GM18861 (cell line): ENCODE data around the gene DLK1.

ENCODE experiments used
- ATAC-seq: cut with Tn5 transposase; IDR thresholded peaks from one replicate; pipeline ENCODE4 v1.9.1; 2021; ENCODE audit not compliant: unreplicated experiment

Gene DLK1

GRCh38 chr14:100692859-100693558, 33.7 kb upstream of the DLK1 start:
- no peak for ATAC-seq

DNA sequence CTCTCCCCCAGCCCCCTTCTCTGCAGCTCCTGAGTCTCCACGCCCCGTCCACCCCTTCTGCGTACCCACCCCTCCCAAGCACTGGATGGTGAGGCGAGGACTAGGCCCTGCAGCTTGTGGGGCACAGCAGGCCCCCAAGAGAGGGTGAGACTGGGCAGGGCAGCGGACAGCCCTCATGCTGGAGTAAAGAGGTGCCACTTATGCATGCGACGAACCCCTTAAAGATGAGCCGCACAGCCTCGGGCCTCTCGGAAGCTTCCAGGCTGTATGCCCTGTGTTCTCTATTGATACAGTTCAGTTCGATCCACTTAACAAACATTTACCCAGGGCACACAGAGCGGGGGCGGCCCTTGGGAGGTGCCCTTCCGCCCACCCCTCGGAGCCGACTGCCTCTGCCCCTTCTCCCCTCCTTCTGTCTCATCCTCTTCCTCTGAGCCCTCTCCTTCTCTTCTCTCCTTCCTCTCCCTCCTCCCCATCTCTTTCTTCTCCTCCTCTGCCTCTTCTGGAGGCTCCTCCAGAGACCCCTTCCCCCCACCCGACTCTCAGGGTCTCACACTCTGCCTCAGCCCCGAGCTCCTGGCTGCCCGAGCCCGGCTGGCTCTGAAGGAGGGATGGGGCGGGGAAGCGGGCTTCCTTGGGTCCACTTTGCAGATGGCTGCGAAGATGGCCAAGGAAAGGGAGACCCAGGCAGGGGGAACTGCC, 32.7 kb upstream of the DLK1 start:
- no peak for ATAC-seq

- no peak for ATAC-seq
Measured at GRCh38 chr14:100694579-100695422, 31.9 kb upstream of the DLK1 start.

- ATAC-seq = no peak
Measured at GRCh38 chr14:100695423-100695738, 31.3 kb upstream of the DLK1 start.

GRCh38 chr14:100696008-100696407, 30.7 kb upstream of the DLK1 start:
- no peak for ATAC-seq

DNA sequence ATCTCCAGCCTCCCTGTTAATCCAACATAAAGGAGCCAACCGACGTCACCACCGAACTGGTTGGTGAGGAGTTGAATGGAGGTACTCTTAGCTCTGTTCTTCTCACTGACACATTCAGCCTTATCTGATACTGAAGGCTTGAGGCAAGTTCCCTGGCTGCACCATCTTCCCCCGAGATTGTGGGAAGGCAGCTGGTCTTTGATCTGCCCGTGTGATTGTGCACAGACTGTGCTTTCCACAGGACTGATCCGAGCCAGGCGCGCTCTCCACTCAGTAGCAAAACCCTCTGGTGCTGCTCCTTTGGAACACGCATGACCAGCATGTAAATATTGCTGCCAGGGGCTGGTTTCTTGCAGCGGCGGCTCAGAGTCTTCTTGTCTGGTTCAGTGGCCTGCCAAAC, 30.1 kb upstream of the DLK1 start:
- no peak for ATAC-seq

- no peak for ATAC-seq
Measured at GRCh38 chr14:100698066-100698465, 28.6 kb upstream of the DLK1 start.

GRCh38 chr14:100698666-100699448, 27.8 kb upstream of the DLK1 start:
- no peak for ATAC-seq

DNA sequence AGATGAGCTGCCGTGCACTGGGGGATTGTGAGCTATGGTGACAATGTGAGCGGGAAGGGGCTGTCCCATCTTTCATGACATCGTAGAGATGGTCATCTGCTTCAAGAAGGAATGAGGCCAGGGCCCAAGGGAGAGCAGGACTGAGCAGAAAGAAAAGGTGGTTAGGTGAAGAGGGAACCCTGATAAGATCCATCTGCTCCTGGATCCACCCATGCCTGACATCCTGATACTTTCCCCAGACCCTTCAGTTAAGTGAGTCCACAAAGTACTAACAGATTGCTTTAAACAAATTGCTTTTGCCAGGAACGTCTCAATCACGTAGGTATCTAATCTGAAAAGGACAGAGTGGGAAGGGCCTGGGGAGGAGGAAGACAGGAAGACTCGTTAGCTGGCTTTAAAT, 25.4 kb upstream of the DLK1 start:
- ATAC-seq = no peak

DNA sequence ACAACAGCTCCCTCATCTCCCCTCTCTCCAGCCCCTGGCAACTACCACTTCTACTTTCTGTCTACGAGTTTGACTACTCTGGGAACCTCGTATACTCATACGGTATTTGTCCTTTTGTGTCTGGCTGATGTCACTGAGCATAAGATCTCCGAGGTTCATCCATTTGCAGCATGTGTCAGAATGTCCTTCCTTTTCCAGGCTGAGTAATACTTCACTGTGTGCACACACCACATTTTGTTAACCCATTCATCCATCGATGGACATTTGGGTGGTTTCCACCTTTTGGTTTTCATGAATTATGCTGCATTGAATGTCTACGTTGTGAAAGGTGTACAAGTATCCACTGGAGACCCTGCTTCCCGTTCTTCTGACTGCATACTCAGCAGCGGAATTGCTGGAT, 24.1 kb upstream of the DLK1 start:
- ATAC-seq = no peak

- no peak for ATAC-seq
Measured at GRCh38 chr14:100703386-100704220, 23.1 kb upstream of the DLK1 start.

DNA sequence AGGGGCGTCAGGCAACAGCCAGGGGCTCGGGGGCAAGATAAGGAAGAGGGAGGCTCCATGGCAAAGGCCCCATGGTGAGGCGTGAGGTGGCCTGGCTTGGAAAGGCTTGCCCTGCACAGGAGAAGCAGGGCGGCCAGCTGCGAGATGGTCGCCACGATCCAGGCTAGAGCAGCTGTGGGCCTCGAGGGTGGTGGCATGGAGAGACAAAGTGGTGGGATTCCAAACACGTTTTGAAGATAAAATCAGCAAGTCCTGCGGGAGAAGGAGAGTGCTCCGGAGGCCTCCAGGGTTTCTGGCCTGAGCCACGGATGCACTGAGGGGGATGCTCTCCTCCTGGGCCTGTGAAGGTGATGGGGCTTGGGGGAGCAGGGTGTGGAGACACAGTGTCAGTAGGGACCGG, 20.5 kb upstream of the DLK1 start:
- ATAC-seq = no peak

- ATAC-seq = no peak
Measured at GRCh38 chr14:100706860-100707259, 19.8 kb upstream of the DLK1 start.

DNA sequence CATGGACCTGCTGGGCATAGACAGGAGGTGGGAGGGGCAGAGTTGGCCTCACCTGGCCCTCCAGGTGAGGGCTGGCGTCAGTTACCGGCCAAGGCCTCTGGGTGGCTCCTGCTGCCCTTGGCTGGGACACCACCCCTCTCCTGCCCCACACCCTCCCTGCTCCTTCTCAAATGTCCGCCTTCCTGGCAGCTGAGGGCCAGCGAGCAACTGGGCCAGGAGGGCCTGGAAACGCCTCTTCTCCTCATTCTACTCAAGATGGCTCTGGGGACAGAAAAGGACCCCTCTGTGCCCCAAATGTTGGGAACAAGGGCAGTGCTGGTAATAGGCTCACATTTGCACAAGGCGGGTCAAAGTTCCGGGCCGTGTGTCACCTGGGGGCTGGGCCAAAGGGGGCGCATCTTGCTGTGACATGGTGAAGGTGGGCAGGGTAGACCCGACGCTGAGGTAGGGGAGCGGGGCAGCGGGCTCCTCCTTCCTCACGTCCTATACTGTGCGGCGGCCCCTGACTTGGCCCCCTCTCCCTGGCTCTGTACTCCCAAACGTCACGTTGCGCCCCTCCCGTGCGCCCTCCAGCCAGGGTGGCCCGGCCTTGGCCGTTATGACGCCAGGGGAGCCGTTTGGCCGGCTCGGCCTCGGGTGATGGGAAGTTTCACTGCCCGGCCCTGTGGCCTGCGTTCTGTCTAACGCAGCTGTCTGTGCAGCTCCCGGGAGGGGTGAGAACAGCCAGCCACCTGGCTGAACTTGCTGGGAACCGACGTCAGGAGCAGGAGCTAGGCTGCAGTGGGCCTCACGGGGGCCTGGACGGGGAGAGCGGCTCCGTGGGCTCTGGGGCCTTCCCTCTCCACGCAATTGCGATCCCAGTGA, 18.0 kb upstream of the DLK1 start:
- no peak for ATAC-seq

DNA sequence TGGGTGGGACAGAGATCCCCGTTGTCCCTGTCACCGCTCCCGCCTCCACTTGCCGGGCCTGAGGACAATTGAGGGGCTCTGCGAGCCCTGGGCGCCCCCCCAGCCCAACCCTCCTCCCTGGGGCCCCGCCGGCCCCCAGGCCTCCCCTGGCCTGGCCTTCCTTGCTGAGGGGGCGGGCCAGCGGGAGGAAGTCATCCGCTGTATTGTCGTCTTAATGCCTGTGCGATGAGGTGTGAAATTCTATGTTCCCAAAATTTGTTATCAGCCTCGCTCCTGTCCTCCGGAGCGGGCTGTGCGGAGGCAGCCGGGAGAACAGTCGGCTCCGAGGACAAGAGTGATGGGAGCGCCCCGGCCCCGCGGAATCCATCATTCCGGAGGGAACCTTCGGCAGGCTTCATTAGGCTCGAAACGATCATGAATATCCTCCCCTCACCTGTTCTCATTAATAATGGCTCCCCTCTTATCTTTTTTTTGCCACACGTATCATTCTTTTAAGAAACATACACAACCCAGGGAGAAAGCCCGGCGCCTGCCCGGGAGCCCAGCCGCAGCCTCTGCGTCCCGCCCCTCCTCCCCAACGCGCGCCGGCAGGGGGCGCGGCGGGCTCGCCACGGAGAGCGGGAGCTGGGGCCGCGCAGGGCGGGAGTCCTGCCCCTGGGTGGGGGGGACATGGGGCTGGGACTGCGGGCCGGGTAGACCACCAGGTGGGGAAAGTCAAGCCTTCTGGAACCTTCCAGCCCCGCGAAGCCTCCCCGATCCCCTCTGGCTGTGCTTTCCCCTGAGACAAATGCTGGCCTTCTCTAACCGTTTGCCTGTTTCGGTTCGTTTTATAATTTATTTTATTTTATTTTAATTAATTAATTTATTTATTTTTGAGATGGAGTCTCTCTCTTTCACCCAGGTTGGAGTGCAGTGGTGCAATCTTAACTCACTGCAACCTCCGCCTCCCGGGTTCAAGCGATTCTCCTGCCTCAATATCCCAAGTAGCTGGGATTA, 17.1 kb upstream of the DLK1 start:
- ATAC-seq = no peak

DNA sequence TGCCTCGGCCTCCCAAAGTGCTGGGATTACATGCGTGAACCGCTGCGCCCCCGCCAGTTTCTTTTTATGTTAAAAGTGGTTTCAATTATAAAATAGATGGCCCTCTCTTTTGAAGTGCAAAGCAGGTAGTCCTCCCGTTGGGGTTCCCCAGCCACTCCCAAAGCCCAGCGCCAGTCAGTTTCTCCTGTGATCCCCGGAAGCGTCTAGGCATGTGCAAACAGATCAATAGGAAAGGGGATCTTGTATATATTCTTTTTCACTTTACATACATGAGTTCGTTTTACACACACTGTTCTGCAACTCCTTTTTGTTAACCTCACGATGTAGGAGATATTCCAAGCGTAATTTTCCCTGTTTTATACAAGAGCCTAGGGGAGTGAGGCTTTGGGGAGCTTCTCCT, 16.3 kb upstream of the DLK1 start:
- ATAC-seq = no peak

DNA sequence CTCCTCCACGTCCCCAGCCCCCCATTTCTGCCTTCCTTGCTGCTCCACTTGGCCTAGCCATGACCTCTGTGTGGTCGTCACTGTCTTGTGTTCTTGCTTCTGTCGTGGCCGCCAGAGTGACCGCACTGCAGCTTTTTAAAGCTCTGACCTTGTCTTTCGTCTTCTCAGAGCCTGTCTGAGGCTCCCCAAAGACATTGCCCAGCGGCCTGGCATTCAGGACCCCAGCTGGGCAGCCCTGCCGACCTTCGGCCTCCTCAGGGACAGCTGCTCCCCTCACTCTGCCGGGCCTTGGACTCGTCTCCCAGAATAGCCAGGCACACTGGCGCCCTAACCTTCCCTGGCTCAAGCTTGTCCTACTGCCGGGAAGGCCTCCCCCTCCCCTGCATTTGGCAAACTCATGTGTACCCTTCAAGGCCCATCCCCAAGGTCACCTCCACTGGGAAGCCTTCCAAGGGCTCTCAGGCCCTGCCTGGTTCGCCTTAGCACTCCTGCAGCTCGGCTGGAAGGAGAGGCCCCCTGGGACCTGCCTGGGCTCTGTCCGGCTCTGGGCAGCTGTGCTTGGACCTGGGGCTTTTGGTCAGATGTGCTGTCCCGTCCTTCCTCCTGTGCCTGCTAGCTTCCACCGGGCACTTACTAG, 15.7 kb upstream of the DLK1 start:
- ATAC-seq = no peak

DNA sequence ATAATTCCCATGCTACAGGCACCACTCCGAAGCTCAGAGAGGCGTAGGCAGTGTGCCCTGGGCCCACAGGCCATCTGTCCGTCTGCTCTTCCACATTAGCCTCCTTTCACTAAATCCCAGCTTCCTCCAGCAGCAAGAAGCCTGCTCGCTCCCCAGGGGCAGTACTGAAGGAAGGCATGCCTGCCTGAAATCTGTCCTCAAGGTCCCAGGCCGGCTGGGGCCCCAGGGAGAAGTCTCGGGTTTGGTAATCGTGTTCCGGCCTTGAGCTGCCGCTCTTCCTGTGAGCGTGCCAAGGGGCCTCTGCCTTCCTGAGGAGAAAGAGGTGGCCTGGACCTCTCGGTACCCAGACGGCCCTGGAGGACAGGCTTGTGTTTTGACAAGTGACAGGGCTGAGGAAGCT, 15.2 kb upstream of the DLK1 start:
- ATAC-seq = no peak
